Activated CD8-positive, alpha-beta memory T cell treated with anti-CD3 and anti-CD28 coated beads for 4 hours (primary cell): ENCODE data around the gene WASHC4.
"Not testable (repeated sequence)": the region's sequence is repeated elsewhere in the genome, so short reads cannot be mapped to it uniquely, and the experiment has no call there.

Source experiments
- DNase-seq, 2 donors: peaks; one replicate each; pipeline ENCODE4 v3.0.0-alpha.2; 2020; ENCODE audit warnings: low read depth in 2 of 2

WASHC4 gene

GRCh38 chr12:105090361-105090760 is 17.2 kb upstream of the WASHC4 start:
- DNase-seq = no peak

DNA sequence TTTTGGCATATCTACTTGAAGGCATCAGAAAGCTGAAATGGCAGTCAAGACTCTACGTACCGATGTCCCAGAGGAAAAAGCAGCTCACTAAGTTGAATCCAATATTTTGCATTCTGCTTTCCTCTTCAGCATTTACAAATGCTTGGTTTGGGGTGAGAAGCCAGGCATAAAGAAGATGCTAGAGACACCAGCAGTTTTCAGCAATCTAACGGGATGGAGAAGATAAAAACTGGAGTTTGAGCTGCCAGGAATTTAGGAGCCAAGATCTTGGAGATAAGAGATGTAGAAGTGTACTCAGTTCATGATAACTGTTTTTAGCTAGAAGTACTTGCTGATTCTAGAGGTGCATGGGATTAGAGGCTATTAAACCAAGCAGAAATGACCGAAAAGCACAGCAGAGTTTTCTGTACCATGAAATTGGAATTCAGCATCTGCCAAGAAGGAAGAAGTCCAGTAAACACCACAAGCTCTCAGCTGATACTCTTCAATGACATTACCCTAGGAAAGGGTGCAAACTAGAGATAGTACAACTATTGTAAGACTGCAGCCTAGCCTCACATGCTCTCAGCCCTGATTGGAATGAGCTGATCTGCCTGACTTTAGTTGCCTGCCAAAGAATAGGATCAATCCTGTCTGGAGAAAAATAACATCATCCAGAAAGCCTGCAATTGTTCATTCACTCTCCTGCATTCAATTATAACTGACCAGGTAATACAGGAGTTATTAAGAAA is 15.9 kb upstream of the WASHC4 start:
- DNase-seq = no peak

- no peak for DNase-seq
Observed at GRCh38 chr12:105092336-105092735, 15.2 kb upstream of the WASHC4 start.

DNA sequence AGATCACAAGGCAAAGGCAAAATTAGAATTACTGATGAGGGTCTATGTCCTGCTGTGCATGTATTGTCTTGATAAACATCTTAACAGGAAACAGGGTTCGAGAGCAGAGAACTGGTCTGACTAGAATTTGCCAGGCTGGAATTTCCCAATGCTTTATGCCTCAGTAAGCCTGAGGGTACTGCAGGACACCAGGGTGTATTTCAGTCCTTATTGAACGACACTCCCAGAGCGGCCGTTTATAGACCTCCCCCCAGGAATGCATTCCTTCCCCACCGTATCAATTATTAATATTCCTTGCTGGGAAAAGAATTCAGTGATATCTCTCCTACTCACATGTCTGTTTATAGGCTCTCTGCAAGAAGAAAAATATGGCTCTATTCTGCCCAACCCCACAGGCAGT is 12.2 kb upstream of the WASHC4 start:
- DNase-seq = not testable (repeated sequence)

DNA sequence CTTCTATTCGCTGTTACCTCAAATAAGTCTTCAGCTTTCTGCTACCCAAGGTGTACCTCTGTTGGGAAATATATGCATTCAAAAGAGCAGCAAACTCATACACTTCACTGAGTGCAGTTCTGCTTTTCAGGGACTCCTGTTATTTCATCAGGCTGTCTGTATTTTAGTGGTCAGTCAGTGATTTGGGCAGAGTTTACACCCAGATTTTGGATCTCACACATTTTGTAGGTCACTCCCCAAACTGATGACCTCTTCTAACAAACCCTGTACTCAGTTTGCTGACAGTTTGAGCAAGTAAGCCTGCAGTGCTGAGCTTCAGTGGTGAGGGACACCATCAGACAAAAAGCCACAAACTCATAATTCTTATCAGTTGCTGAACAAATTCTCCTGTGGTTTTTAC is 8.2 kb upstream of the WASHC4 start:
- no peak for DNase-seq

- no peak for DNase-seq
Observed at GRCh38 chr12:105100207-105100985, 7.1 kb upstream of the WASHC4 start.

DNA sequence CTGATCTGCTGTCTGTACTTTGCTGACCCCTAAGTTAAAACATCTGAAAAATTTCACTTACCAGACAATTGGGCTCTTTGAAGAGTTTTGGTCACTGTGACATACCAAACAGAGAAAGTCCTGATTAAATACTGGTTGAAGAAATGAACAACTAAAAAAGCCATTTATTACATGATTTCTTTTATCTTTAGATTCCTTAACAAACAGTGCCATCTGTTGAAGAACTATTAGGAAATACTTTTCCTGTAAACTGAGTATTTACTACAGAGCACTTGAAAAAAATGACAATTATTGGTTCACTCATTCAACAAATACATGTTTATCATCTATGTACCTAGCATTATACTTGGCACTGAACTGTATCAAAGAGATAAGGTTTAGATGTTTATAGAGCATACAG is 6.5 kb upstream of the WASHC4 start:
- DNase-seq = no peak

- DNase-seq = no peak
Observed at GRCh38 chr12:105102673-105103072, 4.9 kb upstream of the WASHC4 start.

- DNase-seq = no peak
Observed at GRCh38 chr12:105104762-105105161, 2.8 kb upstream of the WASHC4 start.

- DNase-seq = no peak
Observed at GRCh38 chr12:105106621-105107020, 910 bp upstream of the WASHC4 start.

DNA sequence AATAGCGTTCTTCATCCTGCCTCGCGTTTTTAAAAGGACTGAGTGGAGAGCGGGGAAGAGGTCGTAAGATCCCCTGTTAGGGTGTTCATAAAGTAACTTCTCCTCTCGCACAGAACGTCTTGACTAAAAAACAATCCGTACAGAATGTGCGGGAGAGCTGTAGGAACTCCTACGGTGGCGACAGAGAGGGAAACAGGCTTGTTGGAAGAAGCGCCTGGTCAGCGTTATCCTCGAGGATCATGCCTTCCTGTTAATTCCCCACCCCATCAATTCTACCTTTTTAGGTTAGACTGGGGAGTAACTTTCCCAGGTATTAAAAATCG is 399 bp upstream of the WASHC4 start:
- DNase-seq = no peak

DNA sequence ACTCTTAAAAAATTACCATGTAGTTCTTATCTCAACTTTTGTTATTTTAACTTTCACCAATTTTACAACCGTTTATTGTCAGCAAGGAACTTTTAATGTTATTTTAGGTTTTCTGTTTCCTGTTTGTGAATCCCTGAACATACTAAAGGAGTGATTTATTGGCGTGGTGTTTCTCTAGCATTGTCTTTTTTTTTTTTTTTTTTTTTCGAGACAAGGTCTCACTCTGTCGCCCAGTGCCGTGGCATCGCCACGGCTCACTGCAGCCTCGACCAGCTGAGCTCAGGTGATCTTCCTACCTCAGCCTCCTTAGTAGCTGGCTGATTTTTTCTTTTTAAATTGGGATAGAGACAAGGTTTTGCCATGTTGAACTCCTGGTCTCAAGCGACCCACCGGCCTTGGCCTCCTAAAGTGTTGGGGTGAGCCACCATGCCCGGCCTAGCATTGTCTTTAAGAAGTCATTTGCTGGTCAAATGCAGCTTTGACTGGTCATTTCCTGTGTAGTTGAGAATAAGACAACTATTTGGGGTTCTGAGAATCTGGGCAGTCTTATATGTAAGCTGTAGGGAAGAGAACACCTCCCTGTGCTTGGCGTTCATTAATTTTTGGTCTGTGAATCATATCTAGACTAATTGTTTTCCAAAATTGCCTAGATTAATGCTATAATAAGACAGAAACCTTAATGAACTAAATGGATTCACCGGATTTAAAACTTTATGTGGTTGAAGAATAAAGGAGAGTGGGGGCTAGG is 2.1 kb downstream of the WASHC4 start:
- DNase-seq = no peak

DNA sequence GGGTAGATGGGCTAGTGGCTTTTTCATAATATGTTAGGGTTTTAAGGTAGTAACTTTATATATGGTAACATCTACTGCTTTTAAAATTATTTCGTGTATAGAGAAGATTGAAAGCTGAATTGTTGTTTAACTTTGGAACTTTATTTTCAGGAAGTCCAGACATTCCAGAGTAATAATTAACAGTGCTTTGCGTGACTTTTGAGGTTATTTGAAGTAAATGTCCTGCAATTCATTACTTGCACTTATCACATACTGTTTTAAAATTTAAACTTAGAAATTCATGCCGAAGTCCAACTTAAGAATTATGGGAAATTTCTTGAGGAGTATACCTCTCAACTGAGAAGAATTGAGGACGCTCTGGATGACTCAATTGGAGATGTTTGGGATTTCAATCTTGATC is 3.3 kb downstream of the WASHC4 start:
- no peak for DNase-seq

- DNase-seq = no peak
Observed at GRCh38 chr12:105113094-105113493, 5.6 kb downstream of the WASHC4 start.

- no peak for DNase-seq
Observed at GRCh38 chr12:105116969-105117368, 9.4 kb downstream of the WASHC4 start.

DNA sequence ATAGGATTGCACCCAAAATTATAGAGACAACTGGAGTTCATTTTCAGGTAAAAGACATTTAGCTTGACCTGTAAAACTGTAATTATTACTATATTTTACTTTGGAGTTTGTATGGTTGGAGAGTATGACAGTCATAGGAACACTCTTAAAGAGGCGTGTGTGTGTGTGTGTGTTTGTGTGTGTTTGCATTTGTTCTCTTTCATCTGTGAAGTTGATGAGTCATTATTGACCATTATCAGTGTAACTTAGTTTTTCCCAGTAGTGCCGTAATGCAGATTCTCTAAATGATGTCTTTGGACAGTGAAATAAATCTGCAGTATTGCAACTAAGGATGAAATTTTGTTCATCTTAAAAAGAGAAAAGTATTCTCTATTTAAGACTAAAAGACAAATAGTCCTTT is 13.0 kb downstream of the WASHC4 start:
- no peak for DNase-seq

DNA sequence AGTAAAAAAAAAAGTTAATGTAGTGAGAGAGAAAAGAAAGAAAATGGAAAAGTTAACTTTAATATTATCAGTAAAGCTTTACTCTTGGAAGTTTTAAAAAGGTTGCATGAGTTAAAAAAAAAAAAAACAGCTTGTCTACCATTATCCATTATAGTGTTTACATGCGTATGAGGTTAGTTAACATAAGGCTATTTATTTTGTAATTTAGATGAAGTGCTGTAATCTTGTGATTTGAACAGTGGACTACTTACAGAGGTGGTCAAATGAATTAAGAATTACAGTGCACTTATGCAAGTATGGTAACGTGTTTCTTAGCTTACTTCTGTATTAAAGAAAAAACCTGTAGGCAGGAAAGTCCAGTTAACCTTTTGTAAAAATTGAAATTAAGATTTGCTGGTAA is 30.7 kb downstream of the WASHC4 start:
- DNase-seq = no peak

- no peak for DNase-seq
Observed at GRCh38 chr12:105141320-105141922, 33.9 kb downstream of the WASHC4 start.

GRCh38 chr12:105142259-105142658 is 34.7 kb downstream of the WASHC4 start:
- no peak for DNase-seq

GRCh38 chr12:105156260-105156659 is 48.7 kb downstream of the WASHC4 start:
- no peak for DNase-seq

- no peak for DNase-seq
Observed at GRCh38 chr12:105157606-105158005, 50.1 kb downstream of the WASHC4 start.

DNA sequence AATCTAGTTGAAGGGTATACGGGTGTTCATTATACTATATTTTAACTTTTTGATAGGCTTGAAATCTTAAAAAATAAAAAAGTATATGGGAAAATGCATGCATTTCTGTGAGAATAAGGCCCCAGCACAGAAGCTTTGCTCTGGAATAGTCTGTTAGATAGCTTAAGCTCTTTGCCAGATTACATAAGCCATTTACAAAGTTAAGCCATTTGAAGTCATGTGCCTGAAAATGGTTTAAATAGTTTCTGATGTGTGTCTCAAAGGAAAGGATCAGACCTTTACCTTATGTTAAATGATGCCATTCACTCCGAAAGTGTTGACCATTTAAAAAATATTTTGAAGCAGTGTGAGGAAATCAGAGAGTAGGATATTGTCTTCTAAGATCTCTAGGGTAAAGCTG is 51.3 kb downstream of the WASHC4 start:
- no peak for DNase-seq
